Germinal center (tissue), 1 donor: ENCODE data around the gene GRK3.
"Not testable (repeated sequence)": the region's sequence is repeated elsewhere in the genome, so short reads cannot be mapped to it uniquely, and the experiment has no call there.

Source experiments
- DNase-seq: peaks from one replicate; pipeline ENCODE4 v3.0.0; 2012; ENCODE audit warnings: mixed read lengths, low spot score

The GRK3 gene

DNA sequence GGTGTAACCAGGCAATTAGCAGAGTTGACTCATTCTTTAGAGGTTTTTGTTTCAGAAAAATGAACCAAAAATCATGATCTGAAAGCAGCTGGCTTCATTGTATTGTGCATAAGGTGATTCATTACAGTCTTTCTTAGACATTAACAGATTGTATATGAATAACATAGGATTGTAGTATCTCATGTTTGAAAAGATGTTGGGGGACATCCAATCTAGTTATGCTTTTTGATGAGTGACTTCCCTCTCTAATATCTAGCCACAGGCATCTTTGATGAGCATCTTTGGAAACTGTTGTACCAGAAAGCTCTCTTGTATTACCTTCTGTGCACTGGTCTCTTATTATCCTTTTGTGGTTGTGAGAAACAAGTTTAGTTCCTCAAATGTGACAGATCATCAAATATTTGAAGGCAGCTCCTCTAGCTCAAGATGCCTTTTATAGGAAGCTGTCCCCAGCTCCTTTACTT is 8.3 kb downstream of the GRK3 start:
- DNase-seq = no peak

GRCh38 chr22:25573841-25574240 is 9.4 kb downstream of the GRK3 start:
- no peak for DNase-seq

DNA sequence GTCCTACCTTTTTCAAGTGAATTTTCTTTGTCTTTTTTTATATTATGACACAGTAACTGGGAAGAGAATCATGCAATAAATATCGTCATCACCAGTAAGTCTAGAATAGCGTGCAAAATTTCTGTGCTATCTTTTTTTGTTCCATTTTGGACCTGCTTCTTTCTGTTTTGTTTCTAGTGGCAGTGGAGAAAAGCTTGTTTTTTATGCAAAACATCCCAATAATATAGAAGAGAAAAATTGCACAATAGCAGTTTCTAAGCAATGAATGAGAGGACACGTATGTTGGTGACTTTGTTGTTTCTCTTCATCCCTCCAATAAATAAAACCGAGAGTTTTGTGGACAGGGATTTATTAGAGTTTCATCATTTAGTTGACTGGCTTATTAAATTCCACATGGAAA is 10.3 kb downstream of the GRK3 start:
- DNase-seq = no peak

DNA sequence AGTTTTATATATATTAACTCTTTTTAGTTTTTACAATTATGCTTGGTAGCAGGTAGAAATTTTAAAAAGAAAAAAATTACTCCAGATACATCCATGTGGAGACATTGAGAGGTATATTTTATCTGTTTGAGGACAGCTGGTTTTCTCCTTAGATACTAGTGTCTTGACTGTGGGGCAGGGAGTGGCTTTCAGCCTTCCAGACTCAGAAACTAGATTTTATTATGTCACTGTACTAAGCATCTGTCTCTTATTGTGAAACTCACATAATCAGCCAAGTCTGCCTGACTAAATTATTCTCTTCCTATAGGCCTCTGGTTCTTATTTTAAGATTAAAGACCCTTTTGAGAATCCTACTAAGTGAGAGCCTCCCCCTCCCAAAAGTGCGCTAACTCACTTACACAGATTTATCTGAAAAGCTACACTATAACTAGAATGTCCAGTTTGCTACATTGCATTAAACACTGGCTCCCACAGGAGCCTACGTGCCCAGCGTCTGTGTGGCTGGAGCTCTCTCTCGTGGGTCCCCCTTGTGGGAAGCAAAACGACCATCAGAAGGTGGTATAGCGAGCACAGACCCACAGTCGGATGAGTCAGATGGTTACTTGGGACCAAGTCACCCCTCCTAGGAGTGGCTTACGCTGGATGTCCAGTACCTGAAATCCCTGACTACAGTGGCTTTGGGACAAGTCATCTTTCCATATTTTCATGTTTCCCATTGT is 11.4 kb downstream of the GRK3 start:
- not testable (repeated sequence) for DNase-seq

- not testable (repeated sequence) for DNase-seq
These were observed 17.0 kb downstream of the GRK3 start for GRCh38 chr22:25581452-25581851.

DNA sequence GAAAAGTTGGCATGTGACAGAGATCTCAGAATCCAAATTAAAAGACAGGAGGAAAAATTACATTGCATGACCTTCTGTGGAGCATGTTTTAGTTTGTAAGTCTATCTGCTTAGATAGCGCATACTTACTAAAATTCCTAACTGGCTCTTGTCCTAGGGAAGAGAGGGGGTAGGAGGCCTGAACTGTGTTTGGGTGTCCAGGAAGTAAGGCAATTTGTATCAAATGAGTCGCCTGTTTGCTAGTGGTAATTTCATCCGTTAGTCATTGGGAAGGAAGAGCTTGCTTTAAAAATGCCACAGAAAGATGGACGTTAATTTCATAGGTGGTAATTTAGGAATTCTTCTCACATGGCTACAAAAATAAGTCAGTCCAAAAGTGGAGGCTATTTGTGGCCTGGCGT is 18.5 kb downstream of the GRK3 start:
- no peak for DNase-seq

DNA sequence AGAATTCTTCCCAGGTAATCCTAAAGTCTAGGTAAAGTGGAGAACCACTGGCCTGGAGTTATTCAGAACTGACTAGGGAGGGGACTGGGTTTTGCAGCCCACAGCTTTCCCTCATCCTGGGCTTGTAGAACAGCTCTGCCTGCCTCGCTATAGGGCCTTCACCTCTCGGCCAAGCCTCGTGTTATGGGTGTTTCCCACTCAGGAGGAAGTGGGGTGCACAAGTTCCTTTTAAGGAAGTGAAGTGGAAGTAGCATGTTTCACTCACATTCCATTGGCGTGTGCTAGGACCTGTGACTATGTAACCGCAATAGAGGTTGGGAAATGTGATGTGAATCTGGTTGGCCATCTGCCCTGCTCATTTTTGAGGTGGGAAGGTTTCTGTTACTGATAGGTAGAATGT is 20.5 kb downstream of the GRK3 start:
- not testable (repeated sequence) for DNase-seq

- DNase-seq = not testable (repeated sequence)
These were observed 25.2 kb downstream of the GRK3 start for GRCh38 chr22:25589664-25590063.

DNA sequence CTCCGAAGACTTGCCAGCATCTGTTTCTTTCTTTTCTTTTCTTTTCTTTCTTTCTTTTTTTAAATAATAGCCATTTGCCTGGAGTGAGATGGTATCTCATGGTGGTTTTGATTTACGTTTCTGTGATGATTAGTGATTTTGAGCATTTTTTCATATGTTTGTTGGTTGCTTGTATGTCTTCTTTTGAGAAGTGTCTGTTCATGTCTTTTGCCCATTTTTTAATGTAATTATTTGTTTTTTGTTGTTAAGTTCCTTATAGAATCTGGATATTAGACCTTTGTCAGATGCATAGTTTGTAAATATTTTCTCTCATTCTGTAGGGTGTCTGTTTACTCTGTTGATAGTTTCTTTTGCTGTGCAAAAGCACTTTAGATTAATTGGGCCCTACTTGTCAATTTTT is 28.8 kb downstream of the GRK3 start:
- not testable (repeated sequence) for DNase-seq

- no peak for DNase-seq
These were observed 34.1 kb downstream of the GRK3 start for GRCh38 chr22:25598609-25599008.

- no peak for DNase-seq
These were observed 38.0 kb downstream of the GRK3 start for GRCh38 chr22:25602445-25602844.

GRCh38 chr22:25602916-25603315 is 38.4 kb downstream of the GRK3 start:
- DNase-seq = no peak

GRCh38 chr22:25605146-25605545 is 40.7 kb downstream of the GRK3 start:
- DNase-seq = not testable (repeated sequence)

GRCh38 chr22:25605565-25605964 is 41.1 kb downstream of the GRK3 start:
- not testable (repeated sequence) for DNase-seq

GRCh38 chr22:25611284-25611683 is 46.8 kb downstream of the GRK3 start:
- DNase-seq = not testable (repeated sequence)

DNA sequence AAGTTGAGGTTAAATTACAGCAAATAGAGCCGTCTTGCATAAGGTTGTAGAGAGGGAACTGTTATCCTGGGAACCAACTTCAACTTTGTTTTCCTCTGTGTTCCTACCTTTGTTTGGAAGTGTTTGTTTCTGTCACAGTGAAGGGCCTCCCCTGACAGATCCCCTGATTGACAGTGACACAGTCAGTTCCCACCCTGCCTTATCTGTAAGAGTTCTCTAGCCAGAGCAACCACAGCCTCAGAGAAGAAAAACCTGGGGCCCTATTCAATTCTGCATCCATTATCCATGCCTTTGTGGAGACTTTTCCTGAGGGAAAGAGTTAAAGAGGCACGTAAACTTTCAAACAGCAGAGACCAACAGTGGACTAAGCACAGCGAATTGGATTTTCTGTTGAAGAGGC is 48.7 kb downstream of the GRK3 start:
- not testable (repeated sequence) for DNase-seq

GRCh38 chr22:25613558-25613957 is 49.1 kb downstream of the GRK3 start:
- not testable (repeated sequence) for DNase-seq

DNA sequence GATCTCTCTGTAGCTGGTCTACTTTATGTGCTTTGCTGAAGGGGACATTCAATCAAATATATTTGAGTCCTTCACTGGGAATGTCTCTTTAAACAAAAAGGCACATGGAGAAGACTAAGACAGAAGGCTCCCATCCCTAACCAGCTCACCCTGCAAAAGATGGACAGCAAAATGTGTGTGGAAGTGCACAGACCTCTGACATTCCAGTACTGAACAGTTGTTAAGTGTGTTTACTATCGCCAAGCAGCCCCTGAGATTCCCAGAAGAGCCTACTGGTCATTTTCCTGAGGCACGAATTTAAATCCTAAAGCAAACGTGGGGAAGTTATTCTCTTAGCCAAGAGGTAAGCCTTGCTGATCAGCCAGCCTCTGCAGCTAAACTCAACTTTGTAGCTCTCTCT is 50.3 kb downstream of the GRK3 start:
- not testable (repeated sequence) for DNase-seq

GRCh38 chr22:25621986-25622385 is 57.5 kb downstream of the GRK3 start:
- DNase-seq = no peak

- DNase-seq = no peak
These were observed 58.8 kb downstream of the GRK3 start for GRCh38 chr22:25623310-25623734.

DNA sequence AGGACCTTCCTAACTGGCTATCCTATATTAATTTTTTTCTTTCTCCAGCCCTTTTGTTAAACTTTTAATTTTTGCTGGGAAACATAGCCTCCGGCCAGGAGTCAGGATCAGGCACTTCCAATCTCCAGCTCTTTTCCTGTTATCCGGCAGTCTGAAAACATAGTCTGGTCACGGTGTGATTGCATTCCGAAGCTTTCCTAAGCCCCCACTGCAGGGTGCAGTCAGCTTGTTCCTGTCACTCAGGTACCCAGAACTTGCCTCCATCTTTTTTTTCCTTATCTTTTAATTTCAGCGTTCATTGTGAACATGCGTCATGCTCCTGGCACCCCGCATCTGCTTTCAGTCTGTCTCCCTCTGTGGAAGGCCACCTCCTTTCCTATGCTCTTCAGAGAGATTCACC is 59.4 kb downstream of the GRK3 start:
- DNase-seq = no peak

DNA sequence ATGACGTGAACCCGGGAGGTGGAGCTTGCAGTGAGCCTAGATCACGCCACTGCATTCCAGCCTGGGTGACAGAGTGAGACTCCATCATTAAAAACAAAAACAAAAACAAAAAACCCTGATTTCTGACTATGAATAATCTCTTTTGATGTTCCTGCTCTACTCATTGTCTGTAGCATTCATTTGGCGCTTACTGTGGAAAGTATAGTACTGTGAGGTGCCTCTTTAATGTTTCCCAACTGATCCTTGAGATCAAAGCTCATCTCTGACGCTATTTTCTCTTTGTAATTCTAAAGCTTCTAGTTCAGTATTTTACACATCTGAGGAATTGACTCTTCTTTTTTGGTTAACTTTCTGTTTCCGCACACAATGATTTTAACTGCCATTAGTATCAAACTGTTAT is 60.0 kb downstream of the GRK3 start:
- no peak for DNase-seq

DNA sequence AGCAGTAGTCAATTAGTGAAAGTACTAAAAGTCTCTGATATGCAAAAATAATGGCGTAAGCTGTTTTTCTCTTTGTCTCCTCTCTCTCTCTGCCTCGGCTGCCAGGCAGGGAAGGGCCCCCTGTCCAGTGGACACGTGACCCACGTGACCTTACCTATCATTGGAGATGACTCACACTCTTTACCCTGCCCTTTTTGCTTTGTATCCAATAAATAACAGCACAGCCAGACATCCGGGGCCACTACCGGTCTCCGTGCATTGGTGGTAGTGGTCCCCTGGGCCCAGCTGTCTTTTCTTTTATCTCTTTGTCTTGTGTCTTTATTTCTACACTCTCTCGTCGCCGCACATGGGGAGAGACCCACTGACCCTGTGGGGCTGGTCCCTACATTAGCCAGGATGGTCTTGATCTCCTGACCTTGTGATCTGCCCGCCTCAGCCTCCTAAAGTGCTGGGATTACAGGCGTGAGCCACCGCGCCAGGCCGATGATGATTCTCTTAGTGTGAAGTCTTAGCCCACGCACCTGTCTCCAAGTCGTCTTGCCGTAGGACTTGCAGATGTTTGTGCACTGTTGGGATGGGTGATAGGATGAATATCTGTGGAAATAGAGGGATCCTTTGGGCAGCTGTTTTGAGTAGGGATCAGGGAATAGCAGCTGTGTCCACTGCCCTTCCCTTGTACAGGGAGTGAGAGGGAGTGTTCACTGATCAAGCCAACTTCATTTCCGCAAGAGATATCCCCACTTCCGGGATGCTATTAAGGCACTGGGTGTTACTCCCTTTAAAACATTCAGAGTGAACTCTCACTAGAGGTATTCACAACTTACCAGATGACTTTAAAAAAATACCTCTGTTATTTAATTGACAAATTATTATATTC is 61.5 kb downstream of the GRK3 start:
- DNase-seq = not testable (repeated sequence)
